ENCODE results near the gene YIPF1.
"Not testable (repeated sequence)": the region's sequence is repeated elsewhere in the genome, so short reads cannot be mapped to it uniquely, and the experiment has no call there.

YIPF1 gene

GRCh38 chr1:53819387-53819786 lies 70.2 kb downstream of the YIPF1 start:
- H3K4me1 ChIP-seq (ENCODE audit: insufficient read depth, insufficient read length) = no peaks in the 10 kb centered on the region
- TF ChIP-seq YY1 (IDR thresholded peaks at IDR 0.05; ENCODE audit: insufficient read depth, insufficient read length) (no peak), ZNF274 (IDR thresholded peaks at IDR 0.05; ENCODE audit: low read depth, low read length) (no peak), SUZ12 (IDR thresholded peaks at IDR 0.05; ENCODE audit: extremely low read depth, insufficient read depth, insufficient read length) (no peak)
- H3K27me3 ChIP-seq (ENCODE audit: insufficient read depth, insufficient read length) = no peaks in the 10 kb centered on the region
- H3K36me3 ChIP-seq (ENCODE audit: insufficient read depth, insufficient read length, low read length) = peaks cover 68% of the 10 kb centered on the region
- no peak for DNase-seq (ENCODE audit: low read depth, low spot score)
- H3K9me3 ChIP-seq (ENCODE audit: insufficient read depth, low read length) = no peaks in the 10 kb centered on the region
- no peak overlapping the region for H3K4me3 ChIP-seq (ENCODE audit: insufficient read length, low read depth)
- H3K9ac ChIP-seq (ENCODE audit: insufficient read length, low read depth) = no peak overlapping the region

- H3K27me3 ChIP-seq (ENCODE audit: insufficient read depth, insufficient read length); H3K4me3 ChIP-seq (ENCODE audit: insufficient read length, low read depth); DNase-seq (ENCODE audit: low read depth, low spot score); H3K9ac ChIP-seq (ENCODE audit: insufficient read length, low read depth); H3K4me1 ChIP-seq (ENCODE audit: insufficient read depth, insufficient read length): not testable (repeated sequence)
- peaks cover 52% of the 10 kb centered on the region for H3K36me3 ChIP-seq (ENCODE audit: insufficient read depth, insufficient read length, low read length)
- H3K9me3 ChIP-seq (ENCODE audit: insufficient read depth, low read length) = peaks cover 10% of the 10 kb centered on the region; the same call in 1 of the 2 replicates
Measured at GRCh38 chr1:53816584-53816983, 73.0 kb downstream of the YIPF1 start.

- not testable (repeated sequence) for H3K9ac ChIP-seq (ENCODE audit: insufficient read length, low read depth); H3K4me1 ChIP-seq (ENCODE audit: insufficient read depth, insufficient read length); DNase-seq (ENCODE audit: low read depth, low spot score); H3K4me3 ChIP-seq (ENCODE audit: insufficient read length, low read depth); H3K27me3 ChIP-seq (ENCODE audit: insufficient read depth, insufficient read length)
- Histone ChIP-seq H3K36me3 (ENCODE audit: insufficient read depth, insufficient read length, low read length) (peaks cover 58% of the 10 kb centered on the region), H3K9me3 (ENCODE audit: insufficient read depth, low read length) (peaks cover 10% of the 10 kb centered on the region; the same call in 1 of the 2 replicates)
Measured at GRCh38 chr1:53815484-53815883, 74.1 kb downstream of the YIPF1 start.

- no peak overlapping the region for H3K9ac ChIP-seq (ENCODE audit: insufficient read length, low read depth)
- H3K4me3 ChIP-seq (ENCODE audit: insufficient read length, low read depth) = no peak overlapping the region
- no peaks in the 10 kb centered on the region for H3K27me3 ChIP-seq (ENCODE audit: insufficient read depth, insufficient read length)
- DNase-seq (ENCODE audit: low read depth, low spot score) = peak; percentile 33
- peaks cover 47% of the 10 kb centered on the region for H3K36me3 ChIP-seq (ENCODE audit: insufficient read depth, insufficient read length, low read length)
- H3K4me1 ChIP-seq (ENCODE audit: insufficient read depth, insufficient read length) = peaks cover 7% of the 10 kb centered on the region
- H3K9me3 ChIP-seq (ENCODE audit: insufficient read depth, low read length) = peaks cover 10% of the 10 kb centered on the region; the same call in 1 of the 2 replicates
- TF ChIP-seq ZNF274 (IDR thresholded peaks at IDR 0.05; ENCODE audit: low read depth, low read length) (no peak), YY1 (IDR thresholded peaks at IDR 0.05; ENCODE audit: insufficient read depth, insufficient read length) (no peak), SUZ12 (IDR thresholded peaks at IDR 0.05; ENCODE audit: extremely low read depth, insufficient read depth, insufficient read length) (no peak)
Measured at GRCh38 chr1:53811414-53811851, 78.2 kb downstream of the YIPF1 start.

GRCh38 chr1:53810497-53810896 lies 79.1 kb downstream of the YIPF1 start:
- H3K27me3 ChIP-seq (ENCODE audit: insufficient read depth, insufficient read length) = no peaks in the 10 kb centered on the region
- no peak for DNase-seq (ENCODE audit: low read depth, low spot score)
- H3K36me3 ChIP-seq (ENCODE audit: insufficient read depth, insufficient read length, low read length) = peaks cover 52% of the 10 kb centered on the region
- H3K9me3 ChIP-seq (ENCODE audit: insufficient read depth, low read length) = peaks cover 10% of the 10 kb centered on the region; the same call in 1 of the 2 replicates
- peaks cover 7% of the 10 kb centered on the region for H3K4me1 ChIP-seq (ENCODE audit: insufficient read depth, insufficient read length)
- H3K4me3 ChIP-seq (ENCODE audit: insufficient read length, low read depth) = no peak overlapping the region
- TF ChIP-seq ZNF274 (IDR thresholded peaks at IDR 0.05; ENCODE audit: low read depth, low read length) (no peak), YY1 (IDR thresholded peaks at IDR 0.05; ENCODE audit: insufficient read depth, insufficient read length) (no peak), SUZ12 (IDR thresholded peaks at IDR 0.05; ENCODE audit: extremely low read depth, insufficient read depth, insufficient read length) (no peak)
- H3K9ac ChIP-seq (ENCODE audit: insufficient read length, low read depth) = no peak overlapping the region

GRCh38 chr1:53810007-53810406 lies 79.6 kb downstream of the YIPF1 start:
- Histone ChIP-seq H3K9ac (ENCODE audit: insufficient read length, low read depth) (no peak overlapping the region), H3K9me3 (ENCODE audit: insufficient read depth, low read length) (peaks cover 10% of the 10 kb centered on the region; the same call in 1 of the 2 replicates), H3K4me3 (ENCODE audit: insufficient read length, low read depth) (no peak overlapping the region), H3K27me3 (ENCODE audit: insufficient read depth, insufficient read length) (no peaks in the 10 kb centered on the region), H3K4me1 (ENCODE audit: insufficient read depth, insufficient read length) (peaks cover 7% of the 10 kb centered on the region), H3K36me3 (ENCODE audit: insufficient read depth, insufficient read length, low read length) (peaks cover 54% of the 10 kb centered on the region)
- no peak for DNase-seq (ENCODE audit: low read depth, low spot score)
- TF ChIP-seq ZNF274 (IDR thresholded peaks at IDR 0.05; ENCODE audit: low read depth, low read length) (no peak), YY1 (IDR thresholded peaks at IDR 0.05; ENCODE audit: insufficient read depth, insufficient read length) (no peak), SUZ12 (IDR thresholded peaks at IDR 0.05; ENCODE audit: extremely low read depth, insufficient read depth, insufficient read length) (no peak)

GRCh38 chr1:53807916-53808315 lies 81.7 kb downstream of the YIPF1 start:
- Histone ChIP-seq H3K9ac (ENCODE audit: insufficient read length, low read depth) (no peak overlapping the region), H3K36me3 (ENCODE audit: insufficient read depth, insufficient read length, low read length) (peaks cover 73% of the 10 kb centered on the region), H3K9me3 (ENCODE audit: insufficient read depth, low read length) (peaks cover 7% of the 10 kb centered on the region; the same call in 1 of the 2 replicates), H3K4me1 (ENCODE audit: insufficient read depth, insufficient read length) (peaks cover 7% of the 10 kb centered on the region), H3K4me3 (ENCODE audit: insufficient read length, low read depth) (no peak overlapping the region), H3K27me3 (ENCODE audit: insufficient read depth, insufficient read length) (no peaks in the 10 kb centered on the region)
- TF ChIP-seq YY1 (IDR thresholded peaks at IDR 0.05; ENCODE audit: insufficient read depth, insufficient read length) (no peak), SUZ12 (IDR thresholded peaks at IDR 0.05; ENCODE audit: extremely low read depth, insufficient read depth, insufficient read length) (no peak), ZNF274 (IDR thresholded peaks at IDR 0.05; ENCODE audit: low read depth, low read length) (no peak)
- no peak for DNase-seq (ENCODE audit: low read depth, low spot score)

Measured in NT2/D1 (cell line).